GM12874 (cell line): ENCODE results near the gene PDE2A.

ENCODE experiments used
- CTCF ChIP-seq: IDR thresholded peaks from 2 replicates; pipeline ENCODE4 v1.5.1; 2011; ENCODE audit warnings: low read depth, mild to moderate bottlenecking, control low read depth, low read length, moderate library complexity; ENCODE audit not compliant: insufficient read depth

PDE2A gene

GRCh38 chr11:72613450-72613849 lies 60.8 kb downstream of the PDE2A start:
- TF ChIP-seq CTCF, result no peak

GRCh38 chr11:72609476-72609875 lies 64.7 kb downstream of the PDE2A start:
- no peak for TF ChIP-seq CTCF

- peak; percentile 60 for TF ChIP-seq CTCF
These were observed 65.2 kb downstream of the PDE2A start for GRCh38 chr11:72609045-72609444.

- TF ChIP-seq CTCF, result no peak
These were observed 66.7 kb downstream of the PDE2A start for GRCh38 chr11:72607496-72607895.

- no peak for TF ChIP-seq CTCF
These were observed 67.3 kb downstream of the PDE2A start for GRCh38 chr11:72606748-72607468.

- TF ChIP-seq CTCF, result no peak
These were observed 68.1 kb downstream of the PDE2A start for GRCh38 chr11:72605973-72606747.

GRCh38 chr11:72604256-72604655 lies 70.0 kb downstream of the PDE2A start:
- no peak for TF ChIP-seq CTCF
